ENCODE results near the gene SMIM38.

SMIM38 gene

DNA sequence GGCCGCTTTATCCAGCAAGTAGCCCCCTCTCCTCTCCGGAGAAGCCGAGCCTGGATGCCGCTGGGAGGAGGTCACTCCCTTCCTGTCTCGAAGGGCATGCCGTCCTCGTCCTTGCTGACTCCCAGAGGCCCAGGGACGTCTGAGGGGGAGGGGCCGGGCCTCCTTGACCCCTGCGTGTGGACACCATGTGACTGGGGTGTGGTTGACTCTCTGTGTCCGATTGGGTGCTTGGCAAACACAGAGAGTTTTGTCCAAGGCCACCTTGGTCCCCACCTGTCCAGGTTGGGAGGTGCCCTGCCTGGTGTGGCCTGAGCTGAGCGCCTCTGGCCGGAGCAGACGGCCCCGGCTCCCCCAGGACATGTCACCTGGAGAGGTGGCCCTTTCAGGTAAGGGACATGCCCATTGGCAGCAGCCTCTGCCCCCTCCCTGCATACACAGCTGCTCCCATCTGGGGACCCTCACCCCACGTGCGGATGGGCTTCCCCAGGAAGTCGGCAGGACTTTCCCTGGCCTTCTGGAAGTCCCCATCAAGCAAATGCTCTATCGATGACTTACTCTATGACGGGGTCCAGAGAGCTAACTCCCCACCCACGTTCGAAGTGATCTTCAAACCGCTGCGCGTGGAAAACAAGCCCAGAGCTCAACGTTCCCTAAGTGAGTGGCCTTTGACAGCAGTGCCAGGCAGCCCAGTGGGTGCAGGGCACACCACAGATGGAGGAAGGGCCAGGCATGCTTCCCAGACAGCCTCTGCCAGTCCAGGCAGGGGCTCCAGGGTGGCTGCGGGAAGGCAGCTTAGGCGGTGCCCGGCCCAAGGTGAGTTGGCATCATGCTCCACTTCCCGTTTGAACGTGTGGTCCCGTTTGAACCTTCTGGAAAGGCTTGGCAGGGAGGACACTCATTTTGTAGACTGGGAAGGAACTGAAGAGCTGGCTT, at the start of gene SMIM38:
TSS of gene SMIM38 (plus strand) at position 634 of the 933 bp plus-strand sequence. CDS start 1,912 bp downstream, outside the sequence.
- DNase-seq: no peak

DNA sequence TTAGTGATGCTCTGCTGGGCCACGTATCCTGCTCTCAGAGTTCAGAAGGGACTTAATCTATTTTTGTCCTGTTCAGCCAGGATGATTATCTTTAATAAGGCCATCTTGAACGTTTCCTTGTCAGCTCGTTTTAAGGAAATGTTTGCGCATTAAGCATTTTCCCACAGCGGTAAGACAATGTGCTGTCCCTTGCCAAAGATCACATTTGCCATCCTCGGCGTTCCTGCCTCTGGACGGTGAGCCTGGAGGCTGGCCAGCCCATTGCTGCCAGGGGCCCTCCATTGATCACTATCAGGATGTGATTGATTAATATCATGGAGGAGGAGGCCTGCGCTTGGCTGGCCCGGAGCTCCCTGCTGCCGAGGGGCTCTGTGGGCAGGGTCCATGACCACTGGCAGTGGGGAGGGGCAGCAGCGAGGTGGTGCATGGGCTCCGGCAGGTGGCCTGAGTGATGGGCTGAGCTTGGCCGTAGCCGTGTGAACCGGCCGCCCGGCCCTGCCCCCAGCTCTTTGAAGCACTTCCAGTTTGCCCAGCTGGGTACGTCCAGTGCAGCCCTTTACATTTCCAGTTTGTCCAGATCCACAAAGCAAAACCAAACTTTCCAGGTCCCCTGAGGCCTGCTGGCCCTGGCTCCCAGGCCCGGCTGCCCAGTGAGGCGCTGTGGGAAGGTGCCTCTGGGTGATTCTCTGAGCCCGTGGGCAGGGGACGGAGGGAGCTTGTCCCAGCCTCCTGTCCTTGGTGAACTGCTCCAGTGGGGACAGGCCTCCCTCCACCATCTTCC, 49.5 kb upstream of the SMIM38 start:
- no peak for DNase-seq

DNA sequence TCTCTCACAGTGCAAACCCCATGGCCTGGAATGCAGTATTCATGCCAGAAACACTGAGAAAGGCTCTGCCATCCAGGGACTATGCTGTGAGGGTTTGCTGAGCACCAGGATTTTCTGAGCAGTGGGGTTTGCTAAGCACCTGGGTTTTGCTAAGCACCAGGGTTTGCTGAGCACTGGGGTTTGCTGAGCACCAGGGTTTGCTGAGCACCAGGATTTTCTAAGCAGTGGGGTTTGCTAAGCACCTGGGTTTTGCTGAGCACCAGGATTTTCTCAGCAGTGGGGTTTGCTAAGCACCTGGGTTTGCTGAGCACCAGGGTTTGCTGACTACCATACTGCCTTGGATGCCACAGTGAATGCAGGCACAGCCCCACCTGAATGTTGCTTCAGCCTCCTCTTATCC, 48.3 kb upstream of the SMIM38 start:
- DNase-seq: no peak

DNA sequence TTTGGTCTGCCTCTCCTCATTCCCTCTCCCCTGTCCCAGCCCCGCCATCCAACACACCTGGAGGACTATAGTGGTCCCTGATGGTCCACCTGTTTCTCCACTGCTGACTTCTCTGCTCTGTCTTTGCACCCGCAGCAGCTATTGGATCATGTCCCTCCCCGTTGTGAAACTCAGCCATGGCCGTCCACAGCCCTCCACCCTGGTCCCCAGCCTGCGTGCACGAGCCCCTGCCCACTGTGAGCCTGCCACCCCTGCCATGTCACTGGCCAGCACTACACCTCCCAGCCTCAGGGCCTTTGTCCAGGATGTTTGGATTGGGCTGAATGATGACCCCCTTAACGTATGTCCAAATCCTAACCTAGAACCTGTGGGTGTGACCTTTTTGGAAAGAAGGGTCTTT, 47.7 kb upstream of the SMIM38 start:
- no peak for DNase-seq

- DNase-seq: no peak
Observed at GRCh38 chr11:69108559-69108958, 47.2 kb upstream of the SMIM38 start.

DNA sequence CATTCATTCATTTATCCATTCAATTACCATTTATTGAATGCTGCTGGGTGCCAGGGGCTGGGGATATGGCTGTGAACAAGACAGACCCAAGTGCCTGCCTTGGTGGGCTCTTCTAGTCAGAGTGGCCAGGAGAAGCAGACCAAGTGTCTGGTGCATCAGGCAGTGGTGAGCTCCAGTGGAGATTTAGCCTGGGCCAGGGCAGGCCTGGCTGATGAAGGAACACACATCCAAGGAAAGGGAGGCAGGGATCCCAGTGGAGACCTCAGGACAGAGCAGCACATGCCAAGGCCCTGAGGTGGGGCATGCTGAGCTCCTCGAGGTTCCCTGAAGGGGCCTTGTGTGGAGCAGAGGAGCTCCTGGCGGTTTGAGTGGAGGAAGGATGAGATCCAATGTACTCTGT, 46.6 kb upstream of the SMIM38 start:
- DNase-seq: no peak

DNA sequence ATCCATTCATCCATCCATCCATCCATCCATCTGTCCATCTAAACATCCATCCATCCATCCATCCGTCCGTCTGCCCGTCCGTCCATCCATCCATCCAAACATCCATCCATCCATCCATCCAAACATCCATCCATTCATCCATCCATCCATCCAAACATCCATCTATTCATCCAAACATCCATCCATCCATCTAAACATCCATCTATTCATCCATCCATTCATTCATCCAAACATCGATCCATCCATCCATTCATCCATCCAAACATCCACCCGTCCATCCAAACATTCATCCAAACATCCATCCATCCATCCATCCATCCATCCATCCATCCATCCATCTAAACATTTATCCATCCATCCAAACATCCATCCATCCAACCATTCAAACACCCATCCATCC, 45.3 kb upstream of the SMIM38 start:
- no peak for DNase-seq

GRCh38 chr11:69111624-69112542, 43.9 kb upstream of the SMIM38 start:
- DNase-seq: no peak

DNA sequence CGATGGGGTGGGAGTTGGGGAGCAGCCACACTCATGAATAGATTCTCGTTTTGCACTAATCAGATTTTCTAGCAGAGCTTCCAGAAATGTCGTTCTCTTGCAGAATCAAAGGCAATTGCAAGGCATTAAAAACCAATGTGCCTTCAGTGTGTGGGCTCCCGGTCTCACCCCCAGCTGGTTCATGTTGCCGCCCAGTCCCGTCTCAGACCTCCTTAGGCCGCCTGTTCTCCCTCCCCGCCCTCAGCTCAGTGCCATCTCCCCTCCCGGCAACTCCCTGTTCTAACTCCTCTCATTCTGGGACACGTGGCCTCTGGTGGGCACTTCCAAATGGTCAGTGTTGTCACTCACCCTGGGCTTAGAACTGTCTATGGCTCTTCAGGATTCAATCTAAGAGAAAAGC, 42.5 kb upstream of the SMIM38 start:
- DNase-seq: no peak

GRCh38 chr11:69113646-69114340, 41.9 kb upstream of the SMIM38 start:
- no peak for DNase-seq

DNA sequence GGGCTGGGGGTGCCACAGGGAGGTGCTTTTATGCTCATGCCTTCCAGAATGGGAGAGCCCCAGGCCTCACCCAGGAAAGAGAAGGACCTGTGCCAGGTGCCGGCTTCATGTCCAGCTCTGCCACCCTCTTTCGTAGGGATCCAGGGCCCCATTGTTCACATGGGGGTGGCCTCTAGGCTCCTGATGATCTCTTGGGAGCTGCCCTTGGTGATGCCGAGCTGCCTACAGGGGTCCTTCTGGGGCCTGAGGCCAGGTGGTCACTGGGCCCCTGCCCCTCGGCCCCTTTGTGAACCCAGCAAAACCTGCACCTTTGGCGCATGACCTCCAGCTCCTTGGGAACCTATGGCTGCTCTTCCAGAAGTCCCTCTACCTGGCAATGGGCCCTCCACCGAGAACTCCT, 41.4 kb upstream of the SMIM38 start:
- DNase-seq: no peak

- no peak for DNase-seq
Observed at GRCh38 chr11:69114811-69115523, 40.8 kb upstream of the SMIM38 start.

- DNase-seq: no peak
Observed at GRCh38 chr11:69115586-69116560, 39.9 kb upstream of the SMIM38 start.

DNA sequence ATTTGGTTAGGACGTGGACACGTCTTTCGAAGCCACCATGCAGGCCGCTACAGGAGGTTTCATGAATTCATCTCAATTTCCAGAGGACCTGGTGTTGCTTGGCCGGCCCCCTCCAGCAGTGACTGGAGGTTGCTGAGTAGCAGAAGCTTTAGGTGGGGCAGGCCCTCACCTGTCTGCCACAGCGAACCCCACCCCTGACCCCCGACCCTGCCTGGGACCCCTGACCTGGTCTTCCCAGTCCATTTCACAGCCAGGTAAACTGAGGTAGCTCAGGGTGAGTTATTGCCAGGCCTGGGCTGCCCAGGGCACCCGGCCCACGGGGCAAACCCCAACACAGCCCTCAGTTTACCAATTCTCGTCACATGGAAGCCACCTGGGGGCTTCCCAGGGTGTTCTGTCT, 39.1 kb upstream of the SMIM38 start:
- DNase-seq: no peak

DNA sequence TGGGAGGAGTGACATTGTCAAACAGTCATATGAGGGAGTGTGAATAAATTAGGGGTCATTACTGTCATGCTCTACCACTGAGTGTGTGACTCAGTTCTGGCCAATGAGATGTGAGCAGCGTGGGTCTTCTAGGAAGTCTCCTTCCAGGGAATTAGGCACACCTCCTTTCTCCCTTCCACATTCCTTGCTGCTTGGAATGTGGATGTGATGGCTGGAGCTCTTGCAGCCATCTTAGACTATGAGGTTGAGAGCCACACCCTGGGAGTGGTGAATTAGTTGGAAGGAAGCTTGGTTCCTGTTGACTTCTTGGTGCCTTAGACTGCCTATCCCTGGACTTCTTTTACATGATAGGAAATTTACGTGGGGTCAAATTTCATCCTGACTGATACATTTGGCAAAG, 36.5 kb upstream of the SMIM38 start:
- no peak for DNase-seq

DNA sequence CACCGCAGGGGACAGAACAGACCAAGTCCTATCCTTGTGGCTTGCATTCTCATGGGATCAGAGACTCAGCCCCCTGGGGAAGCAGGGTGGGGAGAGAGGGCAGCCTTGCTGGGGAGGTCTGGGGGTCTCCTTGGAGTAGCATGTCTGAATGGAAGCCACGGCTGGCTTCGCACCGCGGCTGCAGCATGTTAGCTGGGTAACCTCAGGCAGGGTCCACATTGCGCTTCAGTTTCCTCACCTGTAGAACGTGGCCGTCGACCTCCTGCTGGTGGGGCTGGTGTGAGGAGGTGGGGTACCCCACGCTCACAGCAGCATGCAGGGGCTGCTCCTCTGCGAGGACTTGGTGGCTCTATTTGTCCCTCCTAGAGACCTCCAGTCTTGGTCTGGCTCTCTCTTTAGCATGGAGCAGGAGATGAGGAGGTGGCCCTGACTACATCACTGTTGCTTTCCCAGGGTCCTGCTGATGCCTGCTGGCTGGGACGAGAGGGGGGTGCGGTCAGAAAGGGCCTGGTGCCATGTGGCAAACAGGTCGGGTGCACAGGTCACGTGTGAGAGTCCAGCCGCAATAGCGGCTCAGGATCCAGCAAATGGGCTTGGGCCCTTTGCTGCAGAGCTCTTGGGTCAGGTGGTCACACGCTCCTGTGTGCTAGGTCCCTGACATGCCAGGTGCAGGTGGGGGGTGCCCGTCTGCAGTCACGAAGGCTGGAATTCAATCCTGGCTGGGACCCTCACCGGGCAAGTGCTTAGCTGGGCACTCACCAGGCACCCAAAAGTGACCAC, 35.4 kb upstream of the SMIM38 start:
- DNase-seq: no peak

DNA sequence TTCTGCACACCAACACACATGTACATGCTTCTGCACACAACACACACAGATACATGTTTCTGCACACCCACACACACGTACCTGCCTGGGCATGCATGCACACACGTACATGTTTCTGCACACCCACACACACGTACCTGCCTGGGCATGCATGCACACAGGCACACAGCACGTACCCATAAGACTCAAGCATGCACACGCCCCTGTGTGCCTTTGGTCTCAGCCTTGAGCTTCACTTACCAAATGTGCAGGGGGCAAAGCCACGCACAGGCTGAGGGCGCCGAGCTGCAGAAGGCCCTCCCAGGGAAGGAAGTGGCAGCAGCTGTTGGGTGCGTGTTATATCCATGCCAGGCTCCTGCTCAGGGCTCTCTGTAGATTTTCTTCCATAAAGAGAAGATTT, 34.7 kb upstream of the SMIM38 start:
- DNase-seq: no peak

GRCh38 chr11:69121621-69122325, 34.0 kb upstream of the SMIM38 start:
- no peak for DNase-seq

DNA sequence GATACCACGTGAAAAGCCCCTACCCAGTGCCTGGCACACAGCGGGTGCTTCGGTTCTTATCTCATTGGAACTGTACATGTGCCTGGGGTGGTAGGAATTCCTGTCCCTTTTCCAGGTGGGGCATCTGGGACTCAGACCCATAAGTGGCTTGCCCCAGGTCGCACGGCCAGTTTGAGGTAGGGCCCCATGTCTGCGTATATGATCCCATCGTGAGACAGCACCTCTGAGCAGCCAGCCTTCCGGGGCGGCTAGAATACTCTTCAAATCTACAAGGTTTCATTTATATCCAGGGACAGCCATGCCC, 33.5 kb upstream of the SMIM38 start:
- no peak for DNase-seq

Measured in fibroblast of upper back skin (primary cell).